ENCODE data around the gene HBS1L. TPM values are rescaled to one million over a fixed set of nuclear protein-coding genes. Genes with fewer than 3 reads are reported as not detected.
A peak's percentile ranks its signal among the peaks of the same experiment; 100 is the strongest.

Gene HBS1L
- total and polyA plus RNA-seq, 9 of the 15 experiments (the other 6 are each of a cell fraction or from before 2014, with no cell fraction given): 101 to 199 (median 145) TPM

- Histone ChIP-seq H2AFZ (ENCODE audit: low read depth, low read length) (no peak overlapping the region), H3K36me3 (ENCODE audit: control insufficient read depth, insufficient read depth, low read length) (no peaks in the 10 kb centered on the region), H3K27me3 (ENCODE audit: control insufficient read depth in 2 of 2, insufficient read depth in 2 of 2, low read length in 2 of 2) (peaks cover 6 to 8% of the 10 kb centered on the region in 2 experiments; a peak in 4 of 5 replicates), H3K9me1 (ENCODE audit: control insufficient read depth, insufficient read depth, low read length) (no peaks in the 10 kb centered on the region), H3K27ac (ENCODE audit: extremely low read depth, low read depth, low read length) (no peak overlapping the region), H3K4me3 (no peak overlapping the region), H4K20me1 (replicated peaks; ENCODE audit: control insufficient read depth, insufficient read depth, low read length) (no peaks in the 10 kb centered on the region), H3K4me1 (replicated peaks in 1 of 2; ENCODE audit: control insufficient read depth in 2 of 2, insufficient read depth in 2 of 2, low read length in 2 of 2) (no peaks in the 10 kb centered on the region; a peak in 1 of 5 replicates), H3K9ac (ENCODE audit: insufficient read depth in 1 of 2, low read depth in 2 of 2, low read length in 2 of 2) (no peak overlapping the region), H3K79me2 (ENCODE audit: control insufficient read depth, insufficient read depth, low read length) (no peaks in the 10 kb centered on the region), H3K4me2 (ENCODE audit: insufficient read depth, low read length) (no peak overlapping the region), H3K9me3 (replicated peaks; ENCODE audit: control insufficient read depth, insufficient read depth, low read depth, low read length) (no peaks in the 10 kb centered on the region)
- ChIA-PET POLR2A (no interaction called here), CTCF (ENCODE audit: low intra/inter-chr PET ratio) (no interaction called here)
- FAIRE-seq (no peak), ATAC-seq (peak; percentile 30; the same call in 2 of the 3 replicates), DNase-seq (ENCODE audit: extremely low read depth in 1 of 4, low spot score in 3 of 4) (no peak)
- TF ChIP-seq TAF15 (IDR thresholded peaks at IDR 0.05; ENCODE audit: low read depth, low read length) (no peak), NR3C1 (CRISPR knock-in tag; IDR thresholded peaks at IDR 0.05) (no peak), ZNF668 (CRISPR knock-in tag; IDR thresholded peaks at IDR 0.05) (no peak), NFE2L1 (tag; IDR thresholded peaks at IDR 0.05; ENCODE audit: borderline replicate concordance, low read depth) (no peak), HNRNPLL (IDR thresholded peaks at IDR 0.05; ENCODE audit: low read depth, low read length, poor library complexity, severe bottlenecking) (no peak), HMGXB4 (CRISPR knock-in tag; IDR thresholded peaks at IDR 0.05) (no peak), RBFOX2 (IDR thresholded peaks at IDR 0.05; ENCODE audit: low read depth, low read length) (no peak), HOMEZ (CRISPR knock-in tag; IDR thresholded peaks at IDR 0.05) (no peak), PPARD (CRISPR knock-in tag; IDR thresholded peaks at IDR 0.05) (no peak), SREBF2 (CRISPR knock-in tag; IDR thresholded peaks at IDR 0.05) (no peak), TBL1XR1 (IDR thresholded peaks at IDR 0.05; ENCODE audit: low read length in 2 of 2) (no peak), ZNF778 (CRISPR knock-in tag; IDR thresholded peaks at IDR 0.05) (no peak), KDM1A (IDR thresholded peaks at IDR 0.05) (no peak), CXXC5 (CRISPR knock-in tag; IDR thresholded peaks at IDR 0.05) (no peak), ZBTB43 (CRISPR knock-in tag; IDR thresholded peaks at IDR 0.05) (no peak), CLOCK (CRISPR knock-in tag; IDR thresholded peaks at IDR 0.05; ENCODE audit: borderline replicate concordance) (no peak), WHSC1 (IDR thresholded peaks at IDR 0.05; ENCODE audit: low read length) (no peak)
- BruUV-seq (replicated peaks): no TSS peak
- intact Hi-C loops (cut with micrococcal nuclease) (loop anchor here (2.0 to 5.0 kb wide), 2 partner anchors 50 to 501 kb away; no protein-coding TSS in a partner anchor), in situ Hi-C loops (cut with MboI) (no loop called here)
- WGBS (ENCODE audit: insufficient coverage, low coverage, missing lambda C conversion rate): 43% methylated on average over 5 of the region's 5 CpGs
Observed at GRCh38 chr6:134937426-134937825, 117.2 kb downstream of the HBS1L start.
